GM12872 (cell line): ENCODE measurements around the gene DTX3.

Source experiments
- TF ChIP-seq, protein P1 (sequence below): IDR thresholded peaks from 3 replicates; pipeline ENCODE4 v1.5.1; 2011; ENCODE audit warnings: low read depth, mild to moderate bottlenecking, low read length, moderate library complexity; ENCODE audit not compliant: insufficient read depth

The DTX3 gene

GRCh38 chr12:57641699-57642442, 37.2 kb downstream of the DTX3 start:
- TF ChIP-seq, protein P1, sequence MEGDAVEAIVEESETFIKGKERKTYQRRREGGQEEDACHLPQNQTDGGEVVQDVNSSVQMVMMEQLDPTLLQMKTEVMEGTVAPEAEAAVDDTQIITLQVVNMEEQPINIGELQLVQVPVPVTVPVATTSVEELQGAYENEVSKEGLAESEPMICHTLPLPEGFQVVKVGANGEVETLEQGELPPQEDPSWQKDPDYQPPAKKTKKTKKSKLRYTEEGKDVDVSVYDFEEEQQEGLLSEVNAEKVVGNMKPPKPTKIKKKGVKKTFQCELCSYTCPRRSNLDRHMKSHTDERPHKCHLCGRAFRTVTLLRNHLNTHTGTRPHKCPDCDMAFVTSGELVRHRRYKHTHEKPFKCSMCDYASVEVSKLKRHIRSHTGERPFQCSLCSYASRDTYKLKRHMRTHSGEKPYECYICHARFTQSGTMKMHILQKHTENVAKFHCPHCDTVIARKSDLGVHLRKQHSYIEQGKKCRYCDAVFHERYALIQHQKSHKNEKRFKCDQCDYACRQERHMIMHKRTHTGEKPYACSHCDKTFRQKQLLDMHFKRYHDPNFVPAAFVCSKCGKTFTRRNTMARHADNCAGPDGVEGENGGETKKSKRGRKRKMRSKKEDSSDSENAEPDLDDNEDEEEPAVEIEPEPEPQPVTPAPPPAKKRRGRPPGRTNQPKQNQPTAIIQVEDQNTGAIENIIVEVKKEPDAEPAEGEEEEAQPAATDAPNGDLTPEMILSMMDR, result no peak

GRCh38 chr12:57654042-57654441, 49.4 kb downstream of the DTX3 start:
- TF ChIP-seq, protein P1, result no peak

DNA sequence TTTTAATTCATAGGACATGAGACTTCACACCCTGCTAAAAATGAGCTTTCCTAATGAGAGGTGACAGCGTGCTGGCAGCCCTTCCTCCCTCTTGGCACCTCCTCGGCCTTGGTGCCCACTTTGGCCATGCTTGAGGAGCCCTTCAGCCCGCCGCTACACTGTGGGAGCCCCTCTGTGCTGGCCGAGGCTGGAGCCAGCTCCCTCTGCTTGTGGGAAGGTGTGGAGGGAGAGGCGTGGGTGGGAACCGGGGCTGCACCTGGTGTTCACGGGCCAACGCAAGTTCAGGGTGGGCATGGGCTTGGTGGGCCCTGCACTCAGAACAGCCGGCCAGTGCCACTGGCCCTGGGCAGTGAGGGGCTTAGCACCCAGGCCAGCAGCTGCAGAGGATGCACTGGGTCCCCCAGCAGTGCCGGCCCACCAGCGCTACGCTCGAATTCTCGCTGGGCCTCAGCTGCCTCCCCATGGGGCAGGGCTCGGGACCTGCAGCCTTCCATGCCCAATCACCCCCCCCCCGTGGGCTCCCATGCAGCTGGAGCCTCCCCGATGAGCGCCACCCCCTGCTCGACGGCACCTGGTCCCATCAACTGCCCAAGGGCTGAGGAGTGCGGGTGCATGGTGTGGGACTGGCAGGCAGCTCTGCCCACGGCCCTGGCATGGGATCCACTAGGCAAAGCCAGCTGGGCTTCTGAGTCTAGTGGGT, 51.1 kb downstream of the DTX3 start:
- TF ChIP-seq, protein P1, result no peak

DNA sequence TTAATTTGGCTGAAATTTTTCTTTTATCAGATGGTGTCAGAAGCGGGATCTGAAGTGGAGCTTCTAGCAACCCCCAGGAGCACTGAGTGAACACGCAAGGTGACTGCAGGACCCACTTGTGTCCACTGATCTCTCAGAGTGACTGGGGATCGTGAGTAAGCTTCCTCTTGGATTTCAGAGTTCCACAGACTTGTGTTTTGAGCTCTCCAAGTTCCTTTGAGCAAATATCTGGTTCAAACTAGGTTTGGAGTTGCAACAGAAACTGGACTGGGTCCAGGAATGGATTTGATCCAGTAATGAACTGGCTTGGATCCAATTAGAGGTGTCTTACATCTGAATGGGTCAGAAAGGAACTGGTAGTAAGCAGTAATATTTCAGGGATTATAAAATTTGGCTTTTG, 53.1 kb downstream of the DTX3 start:
- TF ChIP-seq, protein P1, result no peak

DNA sequence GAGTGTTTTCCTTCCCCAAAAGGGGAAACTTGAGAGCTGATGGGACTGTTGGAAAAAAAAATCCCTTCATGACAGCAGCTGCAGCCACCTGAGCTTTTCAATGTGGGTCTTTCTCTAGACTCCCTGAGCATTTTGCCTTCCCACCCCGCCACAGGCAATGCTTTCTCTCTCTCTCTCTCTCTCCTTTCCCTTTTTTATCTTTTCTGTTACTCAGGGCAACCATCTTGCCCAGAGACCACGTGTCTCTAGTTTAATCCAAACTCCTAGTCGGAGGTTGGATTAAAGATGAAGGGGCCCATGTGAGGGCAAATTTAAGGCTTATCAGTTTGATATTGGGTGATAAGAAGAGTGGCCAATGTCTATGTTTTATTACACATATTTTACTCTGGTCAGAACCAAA, 54.3 kb downstream of the DTX3 start:
- TF ChIP-seq, protein P1, result no peak
